Measurements from ENCODE around the gene TSC2. TPM values are rescaled to one million over a fixed set of nuclear protein-coding genes. Genes with fewer than 3 reads are reported as not detected.

Gene TSC2
- total RNA-seq: 58.9 TPM

GRCh38 chr16:2047330-2048115 is at the start of gene TSC2, which contains the start of gene NTHL1:
Gene TSC2, plus strand, starts transcription at chr16:2047985. Its CDS starts 631 bp downstream, at chr16:2048616.
Gene NTHL1, minus strand, starts transcription at chr16:2047834. Its CDS starts 11 bp downstream, at chr16:2047823.
- DNase-seq: peak; percentile 82

- no peak for DNase-seq
Measured at GRCh38 chr16:1998360-1998835, 49.4 kb upstream of the TSC2 start.

- DNase-seq: no peak
Measured at GRCh38 chr16:1998852-1999801, 48.7 kb upstream of the TSC2 start.

- DNase-seq: no peak
Measured at GRCh38 chr16:1999866-2000514, 47.8 kb upstream of the TSC2 start.

- no peak for DNase-seq
Measured at GRCh38 chr16:2001035-2001434, 46.8 kb upstream of the TSC2 start.

- DNase-seq: no peak
Measured at GRCh38 chr16:2001456-2002355, 46.1 kb upstream of the TSC2 start.

- no peak for DNase-seq
Measured at GRCh38 chr16:2002406-2003230, 45.2 kb upstream of the TSC2 start.

GRCh38 chr16:2003231-2003826 is 44.5 kb upstream of the TSC2 start:
- DNase-seq: no peak

- DNase-seq: peak; percentile 26
Measured at GRCh38 chr16:2003827-2004641, 43.8 kb upstream of the TSC2 start.

GRCh38 chr16:2004795-2005517 is 42.8 kb upstream of the TSC2 start:
- DNase-seq: no peak

GRCh38 chr16:2005646-2006045 is 42.1 kb upstream of the TSC2 start:
- DNase-seq: no peak

- no peak for DNase-seq
Measured at GRCh38 chr16:2006317-2006716, 41.5 kb upstream of the TSC2 start.

- DNase-seq: no peak
Measured at GRCh38 chr16:2007081-2007836, 40.5 kb upstream of the TSC2 start.

GRCh38 chr16:2008009-2008526 is 39.7 kb upstream of the TSC2 start:
- DNase-seq: no peak

- no peak for DNase-seq
Measured at GRCh38 chr16:2008631-2009163, 39.1 kb upstream of the TSC2 start.

GRCh38 chr16:2009164-2009711 is 38.5 kb upstream of the TSC2 start:
- DNase-seq: no peak
